H1 (cell line): Measurements from ENCODE around the gene MAP6D1. TPM values are rescaled to one million over a fixed set of nuclear protein-coding genes. Genes with fewer than 3 reads are reported as not detected.

ENCODE experiments used
- CTCF ChIA-PET: fragments of 300-600 bp; sonication (Branson Sonifier 250); formaldehyde crosslinking; loops from one replicate; lab custom pipeline; 2021; ENCODE audit not compliant: partially characterized antibody; lab: Charles Lee
- POLR2A ChIA-PET: fragments of 300-600 bp; sonication (Branson Sonifier 250); formaldehyde crosslinking; loops from one replicate; lab custom pipeline; 2021; ENCODE audit warnings: inconsistent platforms; ENCODE audit not compliant: partially characterized antibody; lab: Charles Lee
- DNase-seq, 2 experiments: peaks; one replicate each; pipeline versions ENCODE4 v3.0.0 to v3.0.0-alpha.2; 2010 to 2022; ENCODE audit warnings: low spot score in 2 of 2, low read depth in 1 of 2, mixed read lengths in 1 of 2
- FAIRE-seq: peaks from 2 replicates; lab custom pipeline; 2011; peaks lifted over from hg19 to GRCh38; lab: Jason Lieb, UNC
- H2AFZ ChIP-seq: 2 replicates; pipeline ENCODE4 v1.8.1; 2012; ENCODE audit warnings: low read length, inconsistent platforms
- H2AK5ac ChIP-seq: 2 replicates; pipeline ENCODE4 v1.6.1; 2013; ENCODE audit warnings: low read depth, low read length
- H2BK120ac ChIP-seq: replicated peaks from 2 replicates; pipeline ENCODE3; 2013; ENCODE audit warnings: low read depth, low read length, inconsistent platforms
- H2BK12ac ChIP-seq: 2 replicates; pipeline ENCODE4 v1.6.1; 2013; ENCODE audit warnings: low read depth, low read length
- H2BK15ac ChIP-seq: 2 replicates; pipeline ENCODE4 v1.6.1; 2013; ENCODE audit warnings: low read length
- H2BK20ac ChIP-seq: 2 replicates; pipeline ENCODE4 v1.6.1; 2013; ENCODE audit warnings: low read length
- H2BK5ac ChIP-seq: 2 replicates; pipeline ENCODE4 v1.6.1; 2013; ENCODE audit warnings: low read depth, low read length
- H3K14ac ChIP-seq: 2 replicates; pipeline ENCODE4 v1.6.1; 2013; ENCODE audit warnings: inconsistent platforms; ENCODE audit not compliant: insufficient read length
- H3K18ac ChIP-seq: 2 replicates; pipeline ENCODE4 v1.6.1; 2013; ENCODE audit warnings: low read length; ENCODE audit errors: extremely low read depth
- H3K23ac ChIP-seq: 2 replicates; pipeline ENCODE4 v1.6.1; 2013; ENCODE audit warnings: inconsistent platforms; ENCODE audit not compliant: insufficient read length
- H3K23me2 ChIP-seq: 2 replicates; pipeline ENCODE4 v1.6.1; 2013; ENCODE audit warnings: low read depth, low read length
- H3K27ac ChIP-seq: 2 replicates; pipeline ENCODE4 v1.6.1; 2011; ENCODE audit warnings: low read depth, low read length, inconsistent platforms
- H3K27me3 ChIP-seq, 4 experiments: replicated peaks in 1 of 4; 1 replicate in 1 of 4; 2 replicates in 3 of 4; pipeline versions ENCODE4 v1.6.1 to v1.8.1; 2011 to 2013; ENCODE audit warnings: low read length in 3 of 4, mild to moderate bottlenecking in 3 of 4, inconsistent platforms in 2 of 4, mixed read lengths in 2 of 4, moderate library complexity in 1 of 4; ENCODE audit not compliant: control insufficient read depth in 3 of 4, insufficient read depth in 3 of 4; ENCODE audit errors: extremely low read depth in 1 of 4
- H3K36me3 ChIP-seq, 4 experiments: 2 replicates each; pipeline versions ENCODE4 v1.6.1 to v1.8.1; 2011 to 2013; ENCODE audit warnings: mild to moderate bottlenecking in 4 of 4, low read length in 3 of 4, moderate library complexity in 2 of 4, control low read depth in 1 of 4, inconsistent platforms in 1 of 4; ENCODE audit not compliant: insufficient read depth in 4 of 4, control insufficient read depth in 2 of 4
- H3K4ac ChIP-seq: replicated peaks from 2 replicates; pipeline ENCODE3; 2013; ENCODE audit warnings: low read length, low read depth, mixed read lengths, inconsistent platforms; ENCODE audit not compliant: insufficient read length
- H3K4me1 ChIP-seq, 4 experiments: replicated peaks in 1 of 4; 1 replicate in 1 of 4; 2 replicates in 3 of 4; pipeline versions ENCODE4 v1.6.1 to v1.8.1; 2011 to 2013; ENCODE audit warnings: low read length in 3 of 4, inconsistent platforms in 2 of 4, mixed read lengths in 1 of 4; ENCODE audit not compliant: insufficient read depth in 4 of 4, control insufficient read depth in 3 of 4
- H3K4me2 ChIP-seq, 2 experiments: 2 replicates each; pipeline versions ENCODE4 v1.6.1 to v1.8.1; 2011 to 2013; ENCODE audit warnings: low read depth in 2 of 2, low read length in 2 of 2, control low read depth in 1 of 2, inconsistent platforms in 1 of 2, mild to moderate bottlenecking in 1 of 2; ENCODE audit not compliant: insufficient read depth in 1 of 2
- H3K4me3 ChIP-seq, 4 experiments: fragments of 200-600, 300-600 bp in 1 of 4; sonication (generic), shearing (Covaris generic), sonication (Bioruptor Twin) in 1 of 4; 2 replicates each; pipeline versions ENCODE4 v1.5.1 to v1.8.1; 2011 to 2016; ENCODE audit warnings: low read length in 4 of 4, low read depth in 3 of 4, control low read depth in 2 of 4, inconsistent platforms in 2 of 4, mild to moderate bottlenecking in 2 of 4, mixed read lengths in 1 of 4, moderate library complexity in 1 of 4; ENCODE audit not compliant: insufficient read depth in 2 of 4; ENCODE audit errors: extremely low read depth in 1 of 4
- H3K56ac ChIP-seq: replicated peaks from 2 replicates; pipeline ENCODE3; 2013; ENCODE audit warnings: low read depth, mild to moderate bottlenecking, mixed read lengths, low read length, inconsistent platforms; ENCODE audit not compliant: insufficient read length
- H3K79me1 ChIP-seq: 2 replicates; pipeline ENCODE4 v1.6.1; 2013; ENCODE audit warnings: low read depth, low read length, control low read depth
- H3K79me2 ChIP-seq, 2 experiments: 2 replicates each; pipeline versions ENCODE4 v1.6.1 to v1.8.1; 2012 to 2013; ENCODE audit warnings: low read length in 2 of 2, mild to moderate bottlenecking in 2 of 2, inconsistent platforms in 1 of 2; ENCODE audit not compliant: insufficient read depth in 2 of 2, control insufficient read depth in 1 of 2
- H3K9ac ChIP-seq, 4 experiments: replicated peaks in 1 of 4; 1 replicate in 1 of 4; 2 replicates in 3 of 4; pipeline versions ENCODE4 v1.6.1 to v1.8.1; 2011 to 2013; ENCODE audit warnings: low read depth in 3 of 4, low read length in 3 of 4, control low read depth in 2 of 4, mild to moderate bottlenecking in 2 of 4, moderate library complexity in 2 of 4, inconsistent platforms in 1 of 4; ENCODE audit errors: extremely low read depth in 1 of 4
- H3K9me3 ChIP-seq, 2 experiments: 2 replicates each; pipeline versions ENCODE4 v1.6.1 to v1.8.1; 2012 to 2013; ENCODE audit warnings: mild to moderate bottlenecking in 2 of 2, moderate library complexity in 2 of 2, control low read depth in 1 of 2, inconsistent platforms in 1 of 2, low read depth in 1 of 2, low read length in 1 of 2, mixed read lengths in 1 of 2; ENCODE audit not compliant: insufficient read depth in 2 of 2
- H4K20me1 ChIP-seq, 2 experiments: replicated peaks in 1 of 2; 2 replicates each; pipeline versions ENCODE3 to v1.8.1; 2011 to 2013; ENCODE audit warnings: inconsistent platforms in 2 of 2, low read length in 2 of 2, mild to moderate bottlenecking in 1 of 2; ENCODE audit not compliant: insufficient read depth in 2 of 2, control insufficient read depth in 1 of 2
- H4K5ac ChIP-seq: 2 replicates; pipeline ENCODE4 v1.6.1; 2013; ENCODE audit warnings: low read length, low read depth, mixed read lengths, inconsistent platforms; ENCODE audit not compliant: insufficient read length
- H4K8ac ChIP-seq: 2 replicates; pipeline ENCODE4 v1.8.0; 2013; ENCODE audit warnings: mild to moderate bottlenecking, moderate library complexity, low read length, inconsistent platforms; ENCODE audit not compliant: insufficient read depth; ENCODE audit errors: extremely low read depth
- H4K91ac ChIP-seq: replicated peaks from 2 replicates; pipeline ENCODE3; 2013; ENCODE audit warnings: low read length, mixed read lengths, inconsistent platforms; ENCODE audit not compliant: insufficient read length
- BRCA1 ChIP-seq: IDR thresholded peaks from 2 replicates; pipeline ENCODE4 v1.6.1; 2012; ENCODE audit warnings: low read depth, low read length, improper control_type of control experiment
- CEBPB ChIP-seq: IDR thresholded peaks from 2 replicates; pipeline ENCODE4 v1.6.1; 2012; ENCODE audit warnings: low read depth, low read length
- CHD2 ChIP-seq: IDR thresholded peaks from 2 replicates; pipeline ENCODE4 v1.6.1; 2012; ENCODE audit warnings: low read length, improper control_type of control experiment
- TCF12 ChIP-seq: IDR thresholded peaks from 2 replicates; pipeline ENCODE4 v1.6.1; 2011; ENCODE audit warnings: low read depth, mild to moderate bottlenecking, low read length
- WGBS, 2 experiments: shearing (Covaris generic) in 1 of 2; methylation state at CpG; one replicate each; pipeline versions ENCODE4 v1.1.6 to v1.1.7; 2013 to 2015; ENCODE audit warnings: low lambda C conversion rate in 2 of 2, mixed read lengths in 2 of 2, inconsistent platforms in 1 of 2, low coverage in 1 of 2, missing lambda C conversion rate in 1 of 2; ENCODE audit not compliant: insufficient replicate concordance in 2 of 2, insufficient coverage in 1 of 2, insufficient read length in 1 of 2; ENCODE audit errors: extremely low coverage in 1 of 2, missing lambda C conversion rate in 1 of 2; 5-methylcytosine and 5-hydroxymethylcytosine counted together
- polyA plus RNA-seq, 7 experiments: library from polyadenylated mRNA; depleted of rRNA in 3 of 7; stranded (reverse) in 5 of 7; unstranded in 2 of 7; fragments of >200 nt in 5 of 7; fragments of 200-250 nt in 2 of 7; gene quantifications; 1 replicate in 5 of 7; 2 replicates in 1 of 7; 4 replicates in 1 of 7; pipeline versions ENCODE4 v1.2.1 to v1.2.3, GENCODE V29; 2011 to 2013; ENCODE audit warnings: missing spikeins in 2 of 7, mixed read lengths in 2 of 7
- total RNA-seq: library from RNA; stranded (reverse); fragmentation: NEBNext Ultra II Directional; extraction: Animal tissue kit (Norgen Biotek cat#: 25700); gene quantifications from 2 replicates; pipeline ENCODE4 v1.2.1, GENCODE V29; 2021

Gene MAP6D1
- total and polyA plus RNA-seq, 2 of the 8 experiments (the other 6 are each of a cell fraction or from before 2014, with no cell fraction given) = 4.8 to 5.2 TPM

GRCh38 chr3:183775781-183776180 is 49.6 kb downstream of the MAP6D1 start:
- Histone ChIP-seq H2BK5ac (no peak overlapping the region), H2BK20ac (no peak overlapping the region), H3K4ac (no peak overlapping the region), H3K27ac (no peak overlapping the region), H2BK12ac (no peak overlapping the region), H3K4me3 (no peak overlapping the region), H3K18ac (no peak overlapping the region), H2AFZ (no peak overlapping the region), H3K36me3 (peaks cover 33 to 82% (median 66%) of the 10 kb centered on the region in 4 experiments), H2BK15ac (no peak overlapping the region), H3K4me1 (no peaks in the 10 kb centered on the region), H2BK120ac (no peak overlapping the region), H3K4me2 (no peak overlapping the region), H3K9ac (no peak overlapping the region), H3K23ac (no peak overlapping the region), H3K14ac (no peak overlapping the region), H4K20me1 (peaks cover 1 to 2% of the 10 kb centered on the region in 2 experiments), H4K5ac (no peak overlapping the region), H3K23me2 (no peaks in the 10 kb centered on the region), H3K27me3 (no peaks in the 10 kb centered on the region), H3K56ac (no peak overlapping the region), H2AK5ac (no peak overlapping the region), H3K79me1 (no peaks in the 10 kb centered on the region), H4K91ac (no peak overlapping the region), H4K8ac (no peak overlapping the region), H3K9me3 (no peaks in the 10 kb centered on the region), H3K79me2 (no peaks in the 10 kb centered on the region)
- no peak for DNase-seq
- WGBS, 2 experiments = 87% methylated on average over 5 of the region's 5 CpGs; no CpG with 5 or more reads in 1 of the 2 experiments
- CTCF ChIA-PET = interaction anchor here (1.5 kb wide), 1 partner anchor 9 kb away, joined by 4 read pairs; no protein-coding TSS in a partner anchor
- no peak for FAIRE-seq
- POLR2A ChIA-PET = no interaction called here
- TF ChIP-seq BRCA1 = no peak
- no peak for TF ChIP-seq CEBPB
- no peak for TF ChIP-seq CHD2
- no peak for TF ChIP-seq TCF12
